ENCODE measurements around the gene VAT1L.

VAT1L gene

GRCh38 chr16:77807021-77807420 is 18.7 kb downstream of the VAT1L start:
- no peak overlapping the region for H3K4me3 ChIP-seq (ENCODE audit: low read depth, low read length)

DNA sequence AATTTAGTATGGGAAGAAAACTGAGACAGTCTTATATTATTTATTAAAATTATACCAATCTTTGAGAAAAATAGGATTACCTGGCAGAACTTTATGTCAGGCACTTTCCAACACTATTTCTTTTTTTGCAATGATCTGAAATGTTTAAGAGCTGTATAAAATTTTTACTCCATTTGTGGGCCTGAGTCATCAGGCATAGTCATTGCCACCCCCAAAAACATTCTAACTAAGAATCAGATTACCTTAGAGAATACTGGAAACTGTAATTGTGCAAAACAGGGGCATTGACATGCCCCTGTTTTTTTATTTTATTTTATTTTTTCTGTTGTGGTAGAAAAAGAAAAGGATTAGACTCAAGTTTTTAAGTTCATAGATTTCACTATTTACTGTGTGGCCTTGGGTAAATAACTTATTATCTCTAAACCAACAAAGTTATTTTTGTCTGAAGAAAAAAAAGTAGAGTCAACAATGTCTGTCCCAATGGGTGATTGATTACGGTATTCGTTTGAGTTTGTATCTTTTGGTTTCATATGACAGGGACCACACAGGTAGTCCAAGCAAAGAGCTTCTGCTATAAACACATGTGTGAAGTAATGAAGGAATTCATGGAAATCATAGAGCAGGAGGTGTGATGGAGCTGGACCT is 24.6 kb downstream of the VAT1L start:
- TF ChIP-seq CTCF (IDR thresholded peaks at IDR 0.05; ENCODE audit: low read depth, low read length): no peak
- H3K4me3 ChIP-seq (ENCODE audit: low read depth, low read length): no peak overlapping the region

More at GRCh38 chr16:77807021-77807420, 18.7 kb downstream of the VAT1L start:
- no peak for TF ChIP-seq CTCF (IDR thresholded peaks at IDR 0.05; ENCODE audit: low read depth, low read length)

DNA sequence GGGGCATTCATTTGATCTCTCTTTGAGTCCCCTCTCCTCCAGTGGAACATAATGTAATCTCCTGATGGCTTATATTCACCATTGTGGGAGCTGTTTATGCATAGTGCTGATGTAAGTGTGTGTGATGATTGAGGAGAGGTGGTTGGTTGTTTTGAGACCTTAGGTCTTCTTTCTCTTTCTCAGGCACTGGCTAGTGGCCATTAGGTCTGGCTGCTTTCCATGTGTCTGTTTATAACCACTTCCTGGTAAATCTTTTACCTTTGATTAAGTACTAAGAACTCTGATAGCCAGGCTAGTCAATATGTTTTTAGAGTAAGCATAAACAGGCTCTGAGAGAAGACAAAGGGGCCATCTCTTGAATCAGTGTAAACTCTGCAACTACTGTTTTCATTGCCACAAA is 27.9 kb downstream of the VAT1L start:
- no peak for TF ChIP-seq CTCF (IDR thresholded peaks at IDR 0.05; ENCODE audit: low read depth, low read length)
- no peak overlapping the region for H3K4me3 ChIP-seq (ENCODE audit: low read depth, low read length)

DNA sequence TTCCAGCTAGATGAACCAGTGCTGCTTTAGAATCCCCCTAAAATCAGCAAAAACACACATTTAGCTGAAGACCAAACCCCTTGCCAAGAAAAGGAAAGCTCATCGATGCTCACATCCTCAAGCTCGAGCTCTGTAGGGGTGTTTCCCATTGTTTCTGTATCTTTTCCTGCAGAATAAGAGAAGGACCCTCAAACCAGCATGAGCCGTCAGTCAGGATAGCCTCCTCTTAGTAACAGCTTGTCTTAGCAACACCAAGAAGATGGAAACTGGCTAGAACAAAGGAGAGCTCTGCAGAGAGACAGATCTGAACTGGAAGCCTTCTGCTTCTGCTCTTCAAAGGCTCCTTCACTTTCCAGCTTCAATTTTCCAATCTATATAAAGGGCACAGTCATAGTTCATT is 32.0 kb downstream of the VAT1L start:
- TF ChIP-seq CTCF (IDR thresholded peaks at IDR 0.05; ENCODE audit: low read depth, low read length): no peak
- H3K4me3 ChIP-seq (ENCODE audit: low read depth, low read length): no peak overlapping the region

GRCh38 chr16:77822661-77823060 is 34.3 kb downstream of the VAT1L start:
- TF ChIP-seq CTCF (IDR thresholded peaks at IDR 0.05; ENCODE audit: low read depth, low read length): no peak

DNA sequence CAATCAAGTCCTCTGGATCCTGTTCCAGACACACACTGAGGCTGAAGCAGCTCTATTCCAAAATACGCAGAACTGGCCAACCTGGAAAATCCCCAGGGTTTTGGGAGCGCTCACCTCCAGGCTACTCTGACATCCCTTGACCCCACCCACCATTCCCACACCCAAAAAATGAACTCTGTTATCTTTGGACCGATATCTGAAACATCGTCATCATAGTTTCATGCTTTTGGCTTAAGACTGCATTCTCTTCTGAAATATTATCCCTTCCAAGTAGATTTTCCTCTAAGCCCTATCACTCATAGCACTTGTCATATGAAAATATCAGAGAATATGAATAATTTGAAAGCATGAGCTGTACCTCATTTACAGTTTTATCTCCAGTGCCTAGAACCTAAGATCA is 34.7 kb downstream of the VAT1L start:
- TF ChIP-seq CTCF (IDR thresholded peaks at IDR 0.05; ENCODE audit: low read depth, low read length): no peak
- H3K4me3 ChIP-seq (ENCODE audit: low read depth, low read length): no peak overlapping the region

More at GRCh38 chr16:77822661-77823060, 34.3 kb downstream of the VAT1L start:
- no peak overlapping the region for H3K4me3 ChIP-seq (ENCODE audit: low read depth, low read length)

- TF ChIP-seq CTCF (IDR thresholded peaks at IDR 0.05; ENCODE audit: low read depth, low read length): no peak
- H3K4me3 ChIP-seq (ENCODE audit: low read depth, low read length): no peak overlapping the region
Observed at GRCh38 chr16:77825196-77825595, 36.8 kb downstream of the VAT1L start.

All from WI38 (cell line).